Right lobe of liver (tissue), 6 donors: Measurements from ENCODE around the gene ADRM1. TPM values are rescaled to one million over a fixed set of nuclear protein-coding genes. Genes with fewer than 3 reads are reported as not detected.

Experiments used
- ATAC-seq, 4 donors: fragments of 200-7000 bp; cut with Tn5 transposase; one replicate each; pipeline ENCODE4 v1.9.1; 2020; ENCODE audit warnings: mild to moderate bottlenecking in 4 of 4, moderate library complexity in 4 of 4
- DNase-seq, 3 donors: peaks; one replicate each; pipeline ENCODE4 v3.0.0-alpha.2; 2020
- H3K27ac ChIP-seq, 3 donors: fragments of 200-600 bp; one replicate each; pipeline ENCODE4 v1.8.0; 2022
- H3K27me3 ChIP-seq, 2 donors: fragments of 200-600 bp; one replicate each; pipeline ENCODE4 v1.8.0; 2022
- H3K36me3 ChIP-seq, 4 donors: fragments of 200-600 bp; sonication (generic) in 1 of 4; one replicate each; pipeline versions ENCODE4 v1.5.1 to v1.8.0; 2017 to 2022; ENCODE audit warnings: control low read depth in 1 of 4
- H3K4me1 ChIP-seq, 4 donors: fragments of 200-600 bp; sonication (generic) in 1 of 4; one replicate each; pipeline versions ENCODE4 v1.5.1 to v1.8.0; 2017 to 2022; ENCODE audit warnings: control low read depth in 1 of 4
- H3K4me3 ChIP-seq, 3 donors: fragments of 200-600 bp; one replicate each; pipeline ENCODE4 v1.8.0; 2022
- H3K9me3 ChIP-seq, 4 donors: fragments of 200-600 bp; sonication (generic) in 1 of 4; one replicate each; pipeline versions ENCODE4 v1.5.1 to v1.8.0; 2017 to 2022; ENCODE audit warnings: control low read depth in 1 of 4
- POLR2A ChIP-seq: fragments of 450-650 bp; IDR thresholded peaks from one replicate; pipeline ENCODE4 v1.6.1; 2017; ENCODE audit warnings: antibody characterized with exemption, mild to moderate bottlenecking
- WGBS: methylation state at CpG from one replicate; pipeline ENCODE4 v1.1.6; 2018; ENCODE audit warnings: low coverage, low lambda C conversion rate; ENCODE audit not compliant: insufficient coverage; ENCODE audit errors: missing lambda C conversion rate; 5-methylcytosine and 5-hydroxymethylcytosine counted together
- intact Hi-C, 2 donors: fragments of 100-400 bp; cut with DNase I; formaldehyde crosslinking; loops; one replicate each; pipeline versions ENCODE4 v1.11.2 to v1.14.1; 2022
- total RNA-seq, 6 experiments: library from RNA; depleted of rRNA in 2 of 6; stranded (reverse); fragments of >200 nt in 2 of 6; fragmentation: NEBNext Ultra II Directional in 3 of 6; extraction: Animal tissue kit (Norgen Biotek cat#: 25700) in 3 of 6; gene quantifications; one replicate each; pipeline versions ENCODE4 v1.1.0 to v1.2.4, GENCODE V29; 2016 to 2023
- TF ChIP-seq, protein P1 (sequence below), 4 donors: fragments of 200-600 bp in 3 of 4; fragments of 450-650 bp in 1 of 4; IDR thresholded peaks; one replicate each; pipeline versions ENCODE4 v1.5.1 to v1.8.0; 2016 to 2022; ENCODE audit warnings: antibody characterized with exemption in 4 of 4, mild to moderate bottlenecking in 2 of 4
- donor health status: DM: no; HTN: yes; CAD: no.
- donor health status: DM: no; HTN: no; CAD: no.
- donor health status: DM: no; HTN: no; CAD: no.
- donor health status: DM: no; HTN: yes; CAD: no.
- donor health status: DM: no; HTN: yes; CAD: no.

ADRM1 gene
- total RNA-seq, 6 experiments from 2014 or later, result 49.5 to 139 (median 55.7) TPM

DNA sequence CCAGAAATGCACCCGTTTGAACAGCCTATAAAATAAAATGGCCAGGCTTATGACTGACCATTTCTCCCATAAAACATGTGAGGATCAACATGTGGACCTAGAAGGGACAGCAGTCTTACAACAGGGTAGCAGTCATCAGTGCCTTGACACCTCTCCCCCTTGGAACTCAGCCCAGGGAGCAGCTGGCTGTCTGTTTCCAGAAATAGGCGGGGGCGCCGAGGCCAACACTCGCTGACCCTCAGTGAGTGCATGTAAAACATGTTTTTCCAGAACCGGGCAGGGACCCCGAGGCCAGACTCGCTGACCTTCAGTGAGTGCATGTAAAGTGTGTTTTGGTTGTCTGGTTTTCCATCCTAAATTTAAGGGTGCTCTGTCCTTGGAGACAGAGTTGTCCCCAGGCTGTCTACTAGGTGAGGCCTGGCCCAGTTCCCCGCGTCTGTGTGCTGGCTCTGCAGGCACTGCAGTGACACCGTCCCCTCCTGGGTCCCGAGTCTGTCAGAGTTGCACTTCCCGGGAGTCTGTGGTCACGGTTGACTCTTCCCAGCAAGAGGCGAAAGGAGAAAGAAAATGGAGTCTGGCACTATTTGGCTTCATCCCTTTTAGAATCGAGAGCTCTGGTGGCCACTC is 19.8 kb upstream of the ADRM1 start:
- WGBS, result 88% methylated on average over 7 of the region's 16 CpGs
- intact Hi-C loops, result no loop called here
- DNase-seq, result no peak
- peaks cover 0 to 3% (median 0%) of the 10 kb centered on the region in 4 donors for H3K4me1 ChIP-seq
- H3K27ac ChIP-seq, result no peak overlapping the region
- no peak for TF ChIP-seq POLR2A
- TF ChIP-seq, protein P1, sequence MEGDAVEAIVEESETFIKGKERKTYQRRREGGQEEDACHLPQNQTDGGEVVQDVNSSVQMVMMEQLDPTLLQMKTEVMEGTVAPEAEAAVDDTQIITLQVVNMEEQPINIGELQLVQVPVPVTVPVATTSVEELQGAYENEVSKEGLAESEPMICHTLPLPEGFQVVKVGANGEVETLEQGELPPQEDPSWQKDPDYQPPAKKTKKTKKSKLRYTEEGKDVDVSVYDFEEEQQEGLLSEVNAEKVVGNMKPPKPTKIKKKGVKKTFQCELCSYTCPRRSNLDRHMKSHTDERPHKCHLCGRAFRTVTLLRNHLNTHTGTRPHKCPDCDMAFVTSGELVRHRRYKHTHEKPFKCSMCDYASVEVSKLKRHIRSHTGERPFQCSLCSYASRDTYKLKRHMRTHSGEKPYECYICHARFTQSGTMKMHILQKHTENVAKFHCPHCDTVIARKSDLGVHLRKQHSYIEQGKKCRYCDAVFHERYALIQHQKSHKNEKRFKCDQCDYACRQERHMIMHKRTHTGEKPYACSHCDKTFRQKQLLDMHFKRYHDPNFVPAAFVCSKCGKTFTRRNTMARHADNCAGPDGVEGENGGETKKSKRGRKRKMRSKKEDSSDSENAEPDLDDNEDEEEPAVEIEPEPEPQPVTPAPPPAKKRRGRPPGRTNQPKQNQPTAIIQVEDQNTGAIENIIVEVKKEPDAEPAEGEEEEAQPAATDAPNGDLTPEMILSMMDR (IDR thresholded peaks at IDR 0.05), result no peak
- H3K4me3 ChIP-seq, result no peak overlapping the region
- H3K9me3 ChIP-seq, result no peaks in the 10 kb centered on the region
- no peaks in the 10 kb centered on the region for H3K27me3 ChIP-seq
- peak in 3 of 4 donors; percentile 14 to 37 (median 24) for ATAC-seq
- peaks cover 0 to 53% (median 19%) of the 10 kb centered on the region in 4 donors for H3K36me3 ChIP-seq

DNA sequence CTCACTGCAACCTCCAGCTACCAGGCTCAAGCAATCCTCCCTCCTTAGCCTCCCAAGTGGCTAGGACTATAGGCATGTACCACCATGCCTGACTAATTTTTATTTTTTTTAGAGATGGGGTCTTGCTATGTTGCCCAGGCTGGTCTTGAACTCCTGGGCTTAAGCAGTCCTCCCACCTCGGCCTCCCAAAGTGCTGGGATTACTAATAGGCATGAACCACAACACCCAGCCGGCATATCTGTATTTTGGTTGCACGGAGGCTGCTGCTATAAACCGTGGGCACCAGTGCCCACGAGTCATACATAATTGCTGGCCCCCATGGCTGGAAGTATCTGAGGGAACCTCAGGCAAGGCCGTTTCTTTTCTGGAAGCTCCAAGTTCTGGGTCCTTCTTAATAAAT is 18.3 kb upstream of the ADRM1 start:
- TF ChIP-seq, protein P1 (IDR thresholded peaks at IDR 0.05), result no peak
- no peak for TF ChIP-seq POLR2A
- H3K27ac ChIP-seq, result no peak overlapping the region
- 83% methylated on average over 3 of the region's 6 CpGs for WGBS

DNA sequence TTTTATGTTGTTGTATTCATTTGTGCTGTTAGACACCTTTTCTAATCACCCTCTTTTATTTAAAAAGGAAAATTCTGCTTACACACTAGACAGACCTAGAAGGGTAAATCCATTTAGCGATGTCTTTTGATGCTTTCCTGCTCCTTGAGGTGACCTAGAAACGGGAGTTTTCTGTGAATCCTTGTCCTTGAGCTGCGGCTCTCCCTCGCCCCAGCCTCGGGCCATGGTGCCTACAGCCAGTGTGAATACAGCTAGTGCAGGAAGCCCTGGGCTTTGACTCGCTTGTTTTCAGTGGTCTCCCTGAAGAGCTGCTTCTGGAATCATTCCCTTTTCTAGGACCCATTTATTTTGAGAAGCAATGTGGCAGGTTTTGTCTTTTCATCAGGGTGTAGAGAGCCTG is 17.6 kb upstream of the ADRM1 start:
- WGBS, result 87% methylated on average over 6 of the region's 6 CpGs
- TF ChIP-seq, protein P1 (IDR thresholded peaks at IDR 0.05), result no peak
- TF ChIP-seq POLR2A, result no peak
- H3K4me3 ChIP-seq, result no peak overlapping the region
- intact Hi-C loops, result no loop called here
- peaks cover 0 to 50% (median 14%) of the 10 kb centered on the region in 4 donors for H3K36me3 ChIP-seq
- ATAC-seq (no peak), DNase-seq (no peak)
- H3K9me3 ChIP-seq, result no peaks in the 10 kb centered on the region
- no peaks in the 10 kb centered on the region for H3K27me3 ChIP-seq
- peak overlapping the region in 1 of 3 donors; percentile 18 for H3K27ac ChIP-seq
- H3K4me1 ChIP-seq, result peaks cover 0 to 3% (median 0%) of the 10 kb centered on the region in 4 donors

More for the DNA sequence above, 18.3 kb upstream of the ADRM1 start:
- intact Hi-C loops, result no loop called here
- Histone ChIP-seq H3K27me3 (no peaks in the 10 kb centered on the region), H3K4me3 (no peak overlapping the region), H3K9me3 (no peaks in the 10 kb centered on the region), H3K36me3 (peaks cover 0 to 52% (median 18%) of the 10 kb centered on the region in 4 donors), H3K4me1 (peaks cover 0 to 3% (median 0%) of the 10 kb centered on the region in 4 donors)
- ATAC-seq (no peak), DNase-seq (no peak)

DNA sequence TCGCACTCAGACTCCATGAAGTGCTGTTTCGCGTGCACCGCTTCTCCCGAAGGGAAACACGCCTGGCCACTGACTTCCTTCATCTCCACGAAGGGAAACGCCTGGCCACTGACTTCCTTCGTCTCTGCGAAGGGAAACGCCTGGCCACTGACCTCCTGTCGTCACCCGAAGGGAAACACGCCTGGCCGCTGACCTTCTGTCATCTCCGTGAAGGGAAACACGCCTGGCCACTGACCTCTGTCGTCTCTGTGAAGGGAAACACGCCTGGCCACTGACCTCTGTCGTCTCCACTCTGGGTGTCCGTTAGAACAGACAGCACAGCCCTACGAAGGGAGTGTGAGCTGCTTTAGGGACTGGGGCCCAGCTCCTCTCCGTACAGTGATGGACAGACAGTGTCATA is 17.1 kb upstream of the ADRM1 start:
- Histone ChIP-seq H3K4me3 (no peak overlapping the region), H3K4me1 (peaks cover 0 to 3% (median 0%) of the 10 kb centered on the region in 4 donors), H3K36me3 (peaks cover 0 to 49% (median 12%) of the 10 kb centered on the region in 4 donors), H3K27ac (peak overlapping the region in 1 of 3 donors; percentile 18), H3K27me3 (no peaks in the 10 kb centered on the region), H3K9me3 (no peaks in the 10 kb centered on the region)
- TF ChIP-seq POLR2A, result no peak
- TF ChIP-seq, protein P1 (IDR thresholded peaks at IDR 0.05), result no peak
- DNase-seq (peak; percentile 75 to 80 (median 76)), ATAC-seq (peak; percentile 80 to 90 (median 84))
- 54% methylated on average over 14 of the region's 23 CpGs for whole genome bisulfite sequencing
- intact Hi-C loops, result no loop called here
